ENCODE results near the gene PFKL.
A peak's percentile ranks its signal among the peaks of the same experiment; 100 is the strongest.

- no peak for TF ChIP-seq CTCF (IDR thresholded peaks at IDR 0.05; ENCODE audit: low read depth, low read length)
- TF ChIP-seq MAX (IDR thresholded peaks at IDR 0.05; ENCODE audit: low read depth, low read length), result no peak
- TF ChIP-seq POLR2A (IDR thresholded peaks at IDR 0.05; ENCODE audit: extremely low read depth, insufficient read length), result peak; percentile 22
- TF ChIP-seq MYC (IDR thresholded peaks at IDR 0.05; ENCODE audit: low read depth, low read length), result no peak
Observed at GRCh38 chr21:44328242-44328895, 28.5 kb downstream of the PFKL start.

Data from NB4 (cell line).